ENCODE measurements around the gene PTPN9. TPM values are rescaled to one million over a fixed set of nuclear protein-coding genes. Genes with fewer than 3 reads are reported as not detected.
"Not testable (repeated sequence)": the region's sequence is repeated elsewhere in the genome, so short reads cannot be mapped to it uniquely, and the experiment has no call there.

The PTPN9 gene
- total and polyA plus RNA-seq, 2 donors (not counting 1 experiment from before 2014, with no cell fraction given): 11.8 to 15.5 TPM

DNA sequence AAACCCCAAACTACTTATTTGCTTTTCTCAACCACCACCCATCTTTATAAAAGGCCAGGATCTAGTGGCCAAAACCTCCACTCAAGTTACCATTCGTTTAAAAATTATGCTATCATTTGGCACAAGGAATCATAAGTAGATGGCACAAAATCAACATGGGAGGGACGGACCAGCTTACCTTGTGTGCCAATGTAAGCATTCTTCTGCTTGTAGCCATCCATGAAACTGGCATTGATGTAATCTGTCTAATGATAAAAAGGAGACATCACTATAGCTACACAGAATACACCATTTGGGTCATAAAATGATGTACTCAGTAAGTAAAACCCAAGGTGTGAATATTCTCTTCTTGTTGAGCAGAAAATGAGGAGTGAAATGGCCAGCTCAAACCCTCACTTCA lies 99.4 kb downstream of the PTPN9 start:
- DNase-seq: no peak
- H3K79me2 ChIP-seq (ENCODE audit: control insufficient read depth, insufficient read depth, low read length): no peaks in the 10 kb centered on the region
- H3K27ac Mint-ChIP-seq: no peak overlapping the region
- H3K4me3 ChIP-seq (ENCODE audit: control extremely low read depth in 1 of 5, extremely low read depth in 1 of 5, insufficient read depth in 1 of 5, low read depth in 2 of 5, low read length in 4 of 5): no peak overlapping the region
- H4K20me1 ChIP-seq (ENCODE audit: control insufficient read depth, insufficient read depth, low read length, poor library complexity, severe bottlenecking): no peaks in the 10 kb centered on the region
- no peaks in the 10 kb centered on the region for H3K4me1 Mint-ChIP-seq
- no peak overlapping the region for H3K4me2 ChIP-seq (replicated peaks; ENCODE audit: low read depth, low read length, poor library complexity, severe bottlenecking)
- H3K9me3 Mint-ChIP-seq (ENCODE audit: insufficient read depth): no peaks in the 10 kb centered on the region
- no peak overlapping the region for H2AFZ ChIP-seq (ENCODE audit: insufficient read depth, low read depth, low read length, poor library complexity, severe bottlenecking)
- ATAC-seq (ENCODE audit: low read depth): no peak
- POLR2A ChIA-PET: no interaction called here
- no peak overlapping the region for H3K4me3 Mint-ChIP-seq
- H3K27ac ChIP-seq (ENCODE audit: low read length in 2 of 2): no peak overlapping the region
- intact Hi-C loops (cut with micrococcal nuclease): no loop called here
- no peaks in the 10 kb centered on the region for H3K27me3 ChIP-seq (replicated peaks in 1 of 4; ENCODE audit: control extremely low read depth in 1 of 4, control insufficient read depth in 3 of 4, insufficient read depth in 4 of 4, low read length in 3 of 4)
- TF ChIP-seq EZH2 (IDR thresholded peaks at IDR 0.05; ENCODE audit: borderline replicate concordance, insufficient read depth, low read depth, low read length, poor library complexity, severe bottlenecking): no peak
- TF ChIP-seq, protein P1, sequence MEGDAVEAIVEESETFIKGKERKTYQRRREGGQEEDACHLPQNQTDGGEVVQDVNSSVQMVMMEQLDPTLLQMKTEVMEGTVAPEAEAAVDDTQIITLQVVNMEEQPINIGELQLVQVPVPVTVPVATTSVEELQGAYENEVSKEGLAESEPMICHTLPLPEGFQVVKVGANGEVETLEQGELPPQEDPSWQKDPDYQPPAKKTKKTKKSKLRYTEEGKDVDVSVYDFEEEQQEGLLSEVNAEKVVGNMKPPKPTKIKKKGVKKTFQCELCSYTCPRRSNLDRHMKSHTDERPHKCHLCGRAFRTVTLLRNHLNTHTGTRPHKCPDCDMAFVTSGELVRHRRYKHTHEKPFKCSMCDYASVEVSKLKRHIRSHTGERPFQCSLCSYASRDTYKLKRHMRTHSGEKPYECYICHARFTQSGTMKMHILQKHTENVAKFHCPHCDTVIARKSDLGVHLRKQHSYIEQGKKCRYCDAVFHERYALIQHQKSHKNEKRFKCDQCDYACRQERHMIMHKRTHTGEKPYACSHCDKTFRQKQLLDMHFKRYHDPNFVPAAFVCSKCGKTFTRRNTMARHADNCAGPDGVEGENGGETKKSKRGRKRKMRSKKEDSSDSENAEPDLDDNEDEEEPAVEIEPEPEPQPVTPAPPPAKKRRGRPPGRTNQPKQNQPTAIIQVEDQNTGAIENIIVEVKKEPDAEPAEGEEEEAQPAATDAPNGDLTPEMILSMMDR (IDR thresholded peaks at IDR 0.05): no peak
- no peak overlapping the region for H3K9ac ChIP-seq (ENCODE audit: low read length)
- H3K36me3 ChIP-seq (replicated peaks in 1 of 2; ENCODE audit: control extremely low read depth in 1 of 2, control insufficient read depth in 1 of 2, extremely low read depth in 1 of 2, insufficient read depth in 2 of 2, low read length in 1 of 2): peaks cover 4 to 14% of the 10 kb centered on the region in 2 experiments
- no peaks in the 10 kb centered on the region for H3K4me1 ChIP-seq (ENCODE audit: control insufficient read depth in 2 of 2, insufficient read depth in 2 of 2, low read length in 2 of 2)
- 100% methylated on average over 2 of the region's 2 CpGs for WGBS (ENCODE audit: insufficient coverage)
- CTCF ChIA-PET: interaction anchor here (0.5 kb wide), 1 partner anchor 21 kb away, joined by 3 read pairs; no protein-coding TSS in a partner anchor
- no peaks in the 10 kb centered on the region for H3K27me3 Mint-ChIP-seq
- H3K9me3 ChIP-seq (ENCODE audit: control extremely low read depth in 1 of 3, control insufficient read depth in 2 of 3, insufficient read depth in 1 of 3, low read length in 2 of 3): no peaks in the 10 kb centered on the region

DNA sequence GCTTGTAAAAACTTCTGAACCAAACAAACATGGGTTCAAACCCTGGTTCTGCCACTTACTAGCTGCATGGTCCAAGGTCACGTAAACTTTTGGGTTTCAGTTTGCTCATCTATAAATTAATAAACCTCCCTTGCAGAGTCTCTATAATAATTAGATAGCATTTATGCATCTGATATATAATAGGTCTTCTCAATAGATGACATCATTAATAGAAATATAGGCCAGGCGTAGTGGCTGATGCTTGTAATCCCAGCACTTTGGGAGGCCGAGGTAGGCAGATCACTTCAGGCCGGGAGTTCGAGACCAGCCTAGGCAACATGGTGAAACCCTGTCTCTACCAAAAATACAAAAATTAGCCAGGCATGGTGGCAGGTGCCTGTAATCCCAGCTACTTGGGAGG lies 102.0 kb downstream of the PTPN9 start:
- H3K27ac ChIP-seq (ENCODE audit: low read length in 2 of 2); H3K79me2 ChIP-seq (ENCODE audit: control insufficient read depth, insufficient read depth, low read length); H3K9me3 ChIP-seq (ENCODE audit: control extremely low read depth in 1 of 3, control insufficient read depth in 2 of 3, insufficient read depth in 1 of 3, low read length in 2 of 3); CTCF ChIA-PET; H4K20me1 ChIP-seq (ENCODE audit: control insufficient read depth, insufficient read depth, low read length, poor library complexity, severe bottlenecking); POLR2A ChIA-PET; H2AFZ ChIP-seq (ENCODE audit: insufficient read depth, low read depth, low read length, poor library complexity, severe bottlenecking); H3K4me1 Mint-ChIP-seq; H3K27me3 ChIP-seq (replicated peaks in 1 of 4; ENCODE audit: control extremely low read depth in 1 of 4, control insufficient read depth in 3 of 4, insufficient read depth in 4 of 4, low read length in 3 of 4); H3K9ac ChIP-seq (ENCODE audit: low read length); H3K9me3 Mint-ChIP-seq (ENCODE audit: insufficient read depth); ATAC-seq (ENCODE audit: low read depth); H3K4me2 ChIP-seq (replicated peaks; ENCODE audit: low read depth, low read length, poor library complexity, severe bottlenecking); H3K4me3 ChIP-seq (ENCODE audit: control extremely low read depth in 1 of 5, extremely low read depth in 1 of 5, insufficient read depth in 1 of 5, low read depth in 2 of 5, low read length in 4 of 5); H3K4me1 ChIP-seq (ENCODE audit: control insufficient read depth in 2 of 2, insufficient read depth in 2 of 2, low read length in 2 of 2); H3K27ac Mint-ChIP-seq; H3K27me3 Mint-ChIP-seq; DNase-seq; H3K4me3 Mint-ChIP-seq; intact Hi-C loops (cut with micrococcal nuclease): not testable (repeated sequence)
- peaks cover 4 to 19% of the 10 kb centered on the region in 2 experiments for H3K36me3 ChIP-seq (replicated peaks in 1 of 2; ENCODE audit: control extremely low read depth in 1 of 2, control insufficient read depth in 1 of 2, extremely low read depth in 1 of 2, insufficient read depth in 2 of 2, low read length in 1 of 2)
- WGBS (ENCODE audit: insufficient coverage): 100% methylated on average over 1 of the region's 5 CpGs

All from B cell (primary cell).